DND-41 (cell line): ENCODE results near the gene TTLL10.

Experiments used
- CTCF ChIP-seq: IDR thresholded peaks from 2 replicates; pipeline ENCODE4 v1.5.1; 2012; ENCODE audit warnings: borderline replicate concordance, low read length, moderate library complexity, mild to moderate bottlenecking; ENCODE audit not compliant: poor library complexity, severe bottlenecking; ENCODE audit errors: extremely low read depth
- EZH2 ChIP-seq: IDR thresholded peaks from 3 replicates; pipeline ENCODE4 v1.6.1; 2012; ENCODE audit warnings: borderline replicate concordance, low read depth, mild to moderate bottlenecking, moderate library complexity, low read length, inconsistent platforms; ENCODE audit not compliant: severe bottlenecking

- no peak for TF ChIP-seq CTCF
- no peak for TF ChIP-seq EZH2
These were observed 33.9 kb downstream of the TTLL10 start for GRCh38 chr1:1207571-1207892.
